ENCODE measurements around the gene NSD2. TPM values are rescaled to one million over a fixed set of nuclear protein-coding genes. Genes with fewer than 3 reads are reported as not detected.

The NSD2 gene
- total RNA-seq, 2 donors from 2014 or later, result 153 to 208 TPM

- WGBS, 2 experiments (ENCODE audit: insufficient coverage in 1 of 2, insufficient read length in 1 of 2), result 97 to 100% methylated on average over 1 to 7 of the region's 7 CpGs
- TF ChIP-seq CTCF (conservative IDR thresholded peaks at IDR 0.05), result no peak
Measured at GRCh38 chr4:1960170-1960825, 89.1 kb downstream of the NSD2 start.

GRCh38 chr4:1961038-1961437, 89.8 kb downstream of the NSD2 start:
- Mint-ChIP-seq H3K4me3 (no peak overlapping the region), H3K27ac (peak overlapping the region; percentile 8), H3K36me3 (ENCODE audit: low read depth) (peaks cover 84% of the 10 kb centered on the region), H3K27me3 (ENCODE audit: insufficient read depth) (no peaks in the 10 kb centered on the region), H3K4me1 (peaks cover 21% of the 10 kb centered on the region), H3K9me3 (peaks cover 2% of the 10 kb centered on the region)
- Histone ChIP-seq H3K36me3 (ENCODE audit: control insufficient read depth, insufficient read depth, low read length) (peaks cover 92% of the 10 kb centered on the region), H3K9ac (ENCODE audit: extremely low read depth, low read length, poor library complexity, severe bottlenecking) (no peak overlapping the region), H3K27me3 (ENCODE audit: control insufficient read depth, insufficient read depth, low read length, poor library complexity, severe bottlenecking) (no peaks in the 10 kb centered on the region), H3K4me3 (ENCODE audit: low read length) (no peak overlapping the region), H3K9me3 (ENCODE audit: control insufficient read depth, low read length) (peaks cover 9% of the 10 kb centered on the region), H3K27ac (ENCODE audit: low read depth, low read length) (no peak overlapping the region), H3K4me1 (ENCODE audit: control insufficient read depth, insufficient read depth, low read length) (peaks cover 7% of the 10 kb centered on the region)
- no peak for TF ChIP-seq CTCF (conservative IDR thresholded peaks at IDR 0.05)
- WGBS, 2 experiments (ENCODE audit: insufficient coverage in 1 of 2, insufficient read length in 1 of 2), result 97 to 99% methylated on average over 11 to 15 of the region's 15 CpGs
- DNase-seq, result no peak

More at GRCh38 chr4:1960170-1960825, 89.1 kb downstream of the NSD2 start:
- peaks cover 7% of the 10 kb centered on the region for H3K4me1 ChIP-seq (ENCODE audit: control insufficient read depth, insufficient read depth, low read length)
- H3K9me3 ChIP-seq (ENCODE audit: control insufficient read depth, low read length), result peaks cover 9% of the 10 kb centered on the region
- H3K27ac ChIP-seq (ENCODE audit: low read depth, low read length), result no peak overlapping the region
- peaks cover 92% of the 10 kb centered on the region for H3K36me3 ChIP-seq (ENCODE audit: control insufficient read depth, insufficient read depth, low read length)
- Mint-ChIP-seq H3K36me3 (ENCODE audit: low read depth) (peaks cover 83% of the 10 kb centered on the region), H3K9me3 (peaks cover 2% of the 10 kb centered on the region), H3K27ac (no peak overlapping the region), H3K27me3 (ENCODE audit: insufficient read depth) (no peaks in the 10 kb centered on the region), H3K4me1 (peaks cover 17% of the 10 kb centered on the region), H3K4me3 (no peak overlapping the region)
- H3K9ac ChIP-seq (ENCODE audit: extremely low read depth, low read length, poor library complexity, severe bottlenecking), result no peak overlapping the region
- DNase-seq, result no peak
- H3K27me3 ChIP-seq (ENCODE audit: control insufficient read depth, insufficient read depth, low read length, poor library complexity, severe bottlenecking), result no peaks in the 10 kb centered on the region
- H3K4me3 ChIP-seq (ENCODE audit: low read length), result no peak overlapping the region

GRCh38 chr4:1961563-1961962, 90.4 kb downstream of the NSD2 start:
- H3K36me3 ChIP-seq (ENCODE audit: control insufficient read depth, insufficient read depth, low read length), result peaks cover 89% of the 10 kb centered on the region
- H3K27ac Mint-ChIP-seq, result no peak overlapping the region
- H3K27me3 Mint-ChIP-seq (ENCODE audit: insufficient read depth), result no peaks in the 10 kb centered on the region
- H3K4me1 Mint-ChIP-seq, result peaks cover 21% of the 10 kb centered on the region
- H3K4me1 ChIP-seq (ENCODE audit: control insufficient read depth, insufficient read depth, low read length), result peaks cover 7% of the 10 kb centered on the region
- no peaks in the 10 kb centered on the region for H3K27me3 ChIP-seq (ENCODE audit: control insufficient read depth, insufficient read depth, low read length, poor library complexity, severe bottlenecking)
- no peak overlapping the region for H3K4me3 Mint-ChIP-seq
- peaks cover 83% of the 10 kb centered on the region for H3K36me3 Mint-ChIP-seq (ENCODE audit: low read depth)
- peaks cover 9% of the 10 kb centered on the region for H3K9me3 ChIP-seq (ENCODE audit: control insufficient read depth, low read length)
- no peak overlapping the region for H3K27ac ChIP-seq (ENCODE audit: low read depth, low read length)
- TF ChIP-seq CTCF (conservative IDR thresholded peaks at IDR 0.05), result no peak
- peaks cover 2% of the 10 kb centered on the region for H3K9me3 Mint-ChIP-seq
- H3K4me3 ChIP-seq (ENCODE audit: low read length), result no peak overlapping the region
- 95% methylated on average over 4 of the region's 4 CpGs; no CpG with 5 or more reads in 1 of the 2 experiments for WGBS, 2 experiments (ENCODE audit: insufficient coverage in 1 of 2, insufficient read length in 1 of 2)
- DNase-seq, result no peak
- no peak overlapping the region for H3K9ac ChIP-seq (ENCODE audit: extremely low read depth, low read length, poor library complexity, severe bottlenecking)
